GM19463 (cell line): ENCODE results near the gene GRK2.

Experiments used
- ATAC-seq: cut with Tn5 transposase; IDR thresholded peaks from one replicate; pipeline ENCODE4 v1.9.1; 2021; ENCODE audit warnings: mild to moderate bottlenecking, moderate library complexity; ENCODE audit not compliant: unreplicated experiment

The GRK2 gene

GRCh38 chr11:67269401-67270255, 3.4 kb downstream of the GRK2 start:
- no peak for ATAC-seq

GRCh38 chr11:67270256-67271204, 4.3 kb downstream of the GRK2 start:
- no peak for ATAC-seq

GRCh38 chr11:67271205-67271540, 4.9 kb downstream of the GRK2 start:
- no peak for ATAC-seq

- ATAC-seq, result no peak
Measured at GRCh38 chr11:67271541-67272284, 5.4 kb downstream of the GRK2 start.

- no peak for ATAC-seq
Measured at GRCh38 chr11:67272327-67273259, 6.3 kb downstream of the GRK2 start.

GRCh38 chr11:67273260-67273990, 7.2 kb downstream of the GRK2 start:
- ATAC-seq, result no peak

GRCh38 chr11:67274768-67275605, 8.7 kb downstream of the GRK2 start:
- ATAC-seq, result no peak

GRCh38 chr11:67275606-67276409, 9.5 kb downstream of the GRK2 start:
- ATAC-seq, result no peak

- ATAC-seq, result peak; percentile 12
Measured at GRCh38 chr11:67276781-67277230, 10.5 kb downstream of the GRK2 start.

- peak; percentile 91 for ATAC-seq
Measured at GRCh38 chr11:67277231-67277961, 11.1 kb downstream of the GRK2 start.

GRCh38 chr11:67278135-67278938, 12.1 kb downstream of the GRK2 start:
- ATAC-seq, result no peak

GRCh38 chr11:67278939-67279588, 12.8 kb downstream of the GRK2 start:
- ATAC-seq, result no peak

- no peak for ATAC-seq
Measured at GRCh38 chr11:67279589-67280340, 13.5 kb downstream of the GRK2 start.

GRCh38 chr11:67280341-67280787, 14.1 kb downstream of the GRK2 start:
- ATAC-seq, result no peak
